Measurements from ENCODE around the gene MCTS1. TPM values are rescaled to one million over a fixed set of nuclear protein-coding genes. Genes with fewer than 3 reads are reported as not detected.
A peak's percentile ranks its signal among the peaks of the same experiment; 100 is the strongest.

Gene MCTS1
- total and polyA plus RNA-seq, 4 donors = 22.6 to 43.2 (median 38.8) TPM

DNA sequence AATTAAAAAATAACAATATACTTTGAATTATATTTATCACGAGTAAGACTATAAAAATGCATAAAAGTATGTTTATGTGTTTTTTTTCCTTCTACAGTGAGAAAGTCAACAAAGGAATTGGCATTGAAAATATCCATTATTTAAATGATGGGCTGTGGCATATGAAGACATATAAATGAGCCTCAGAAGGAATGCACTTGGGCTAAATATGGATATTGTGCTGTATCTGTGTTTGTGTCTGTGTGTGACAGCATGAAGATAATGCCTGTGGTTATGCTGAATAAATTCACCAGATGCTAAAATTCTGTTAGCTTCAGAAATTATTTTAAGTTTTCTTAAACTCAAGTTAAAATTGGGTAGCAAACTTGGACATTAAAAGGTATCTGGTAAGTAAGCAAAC lies 8.2 kb downstream of the MCTS1 start:
- Histone ChIP-seq H3K4me1 (ENCODE audit: control insufficient read depth in 5 of 5, insufficient read depth in 5 of 5, low read length in 5 of 5) (no peaks in the 10 kb centered on the region), H3K9me3 (ENCODE audit: control insufficient read depth in 4 of 4, insufficient read depth in 3 of 4, low read length in 3 of 4) (no peaks in the 10 kb centered on the region), H3K9ac (ENCODE audit: insufficient read depth in 1 of 2, low read length in 2 of 2) (no peak overlapping the region), H3K4me3 (no peak overlapping the region), H3K27ac (ENCODE audit: low read depth in 1 of 2, low read length in 1 of 2) (no peak overlapping the region), H3K27me3 (ENCODE audit: control insufficient read depth in 3 of 3, insufficient read depth in 3 of 3, low read length in 2 of 3) (no peaks in the 10 kb centered on the region), H3K36me3 (ENCODE audit: control insufficient read depth in 4 of 4, insufficient read depth in 4 of 4, low read length in 4 of 4) (no peaks in the 10 kb centered on the region)
- WGBS, 2 donors = 72 to 93% methylated on average over 1 of the region's 1 CpG
- ATAC-seq (ENCODE audit: insufficient read depth, low FRiP score) = no peak
- TF ChIP-seq, protein P1, sequence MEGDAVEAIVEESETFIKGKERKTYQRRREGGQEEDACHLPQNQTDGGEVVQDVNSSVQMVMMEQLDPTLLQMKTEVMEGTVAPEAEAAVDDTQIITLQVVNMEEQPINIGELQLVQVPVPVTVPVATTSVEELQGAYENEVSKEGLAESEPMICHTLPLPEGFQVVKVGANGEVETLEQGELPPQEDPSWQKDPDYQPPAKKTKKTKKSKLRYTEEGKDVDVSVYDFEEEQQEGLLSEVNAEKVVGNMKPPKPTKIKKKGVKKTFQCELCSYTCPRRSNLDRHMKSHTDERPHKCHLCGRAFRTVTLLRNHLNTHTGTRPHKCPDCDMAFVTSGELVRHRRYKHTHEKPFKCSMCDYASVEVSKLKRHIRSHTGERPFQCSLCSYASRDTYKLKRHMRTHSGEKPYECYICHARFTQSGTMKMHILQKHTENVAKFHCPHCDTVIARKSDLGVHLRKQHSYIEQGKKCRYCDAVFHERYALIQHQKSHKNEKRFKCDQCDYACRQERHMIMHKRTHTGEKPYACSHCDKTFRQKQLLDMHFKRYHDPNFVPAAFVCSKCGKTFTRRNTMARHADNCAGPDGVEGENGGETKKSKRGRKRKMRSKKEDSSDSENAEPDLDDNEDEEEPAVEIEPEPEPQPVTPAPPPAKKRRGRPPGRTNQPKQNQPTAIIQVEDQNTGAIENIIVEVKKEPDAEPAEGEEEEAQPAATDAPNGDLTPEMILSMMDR (IDR thresholded peaks at IDR 0.05; ENCODE audit: control extremely low read depth, extremely low read depth) = no peak
- DNase-seq = no peak

DNA sequence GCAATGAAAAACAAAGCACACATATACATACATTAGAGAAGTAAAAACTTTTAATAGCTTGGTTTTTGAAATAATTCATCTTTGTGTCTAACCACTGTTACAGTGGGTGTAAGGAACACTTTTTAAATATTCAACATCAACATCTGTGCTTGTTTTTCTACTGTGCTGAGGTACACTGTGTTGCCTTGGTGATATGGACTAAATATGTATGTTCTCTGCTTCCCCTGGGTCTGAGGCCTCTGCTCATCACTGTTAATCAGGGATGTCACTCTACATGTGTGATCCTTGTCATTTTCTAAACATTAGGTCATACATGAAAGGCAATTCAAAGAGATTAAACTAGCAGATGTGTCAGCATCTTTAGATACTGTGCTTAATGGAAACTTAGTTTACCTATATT lies 10.9 kb downstream of the MCTS1 start:
- Histone ChIP-seq H3K9me3 (ENCODE audit: control insufficient read depth in 4 of 4, insufficient read depth in 3 of 4, low read length in 3 of 4) (no peaks in the 10 kb centered on the region), H3K27ac (ENCODE audit: low read depth in 1 of 2, low read length in 1 of 2) (no peak overlapping the region), H3K9ac (ENCODE audit: insufficient read depth in 1 of 2, low read length in 2 of 2) (no peak overlapping the region), H3K4me1 (ENCODE audit: control insufficient read depth in 5 of 5, insufficient read depth in 5 of 5, low read length in 5 of 5) (no peaks in the 10 kb centered on the region), H3K36me3 (ENCODE audit: control insufficient read depth in 4 of 4, insufficient read depth in 4 of 4, low read length in 4 of 4) (no peaks in the 10 kb centered on the region), H3K4me3 (no peak overlapping the region), H3K27me3 (ENCODE audit: control insufficient read depth in 3 of 3, insufficient read depth in 3 of 3, low read length in 2 of 3) (no peaks in the 10 kb centered on the region)
- ATAC-seq (ENCODE audit: insufficient read depth, low FRiP score) (no peak), DNase-seq (no peak)
- TF ChIP-seq, protein P1 (IDR thresholded peaks at IDR 0.05; ENCODE audit: control extremely low read depth, extremely low read depth) = no peak

- H3K4me1 ChIP-seq (ENCODE audit: control insufficient read depth in 5 of 5, insufficient read depth in 5 of 5, low read length in 5 of 5) = no peaks in the 10 kb centered on the region
- H3K9me3 ChIP-seq (ENCODE audit: control insufficient read depth in 4 of 4, insufficient read depth in 3 of 4, low read length in 3 of 4) = no peaks in the 10 kb centered on the region
- no peaks in the 10 kb centered on the region for H3K36me3 ChIP-seq (ENCODE audit: control insufficient read depth in 4 of 4, insufficient read depth in 4 of 4, low read length in 4 of 4)
- ATAC-seq (ENCODE audit: insufficient read depth, low FRiP score) (no peak), DNase-seq (no peak)
- H3K9ac ChIP-seq (ENCODE audit: insufficient read depth in 1 of 2, low read length in 2 of 2) = no peak overlapping the region
- TF ChIP-seq, protein P1 (IDR thresholded peaks at IDR 0.05; ENCODE audit: control extremely low read depth, extremely low read depth) = no peak
- 77 to 83% methylated on average over 5 of the region's 5 CpGs for WGBS, 2 donors
- no peak overlapping the region for H3K4me3 ChIP-seq
- no peak overlapping the region for H3K27ac ChIP-seq (ENCODE audit: low read depth in 1 of 2, low read length in 1 of 2)
- no peaks in the 10 kb centered on the region for H3K27me3 ChIP-seq (ENCODE audit: control insufficient read depth in 3 of 3, insufficient read depth in 3 of 3, low read length in 2 of 3)
These were observed 14.2 kb downstream of the MCTS1 start for GRCh38 chrX:120617996-120618630.

DNA sequence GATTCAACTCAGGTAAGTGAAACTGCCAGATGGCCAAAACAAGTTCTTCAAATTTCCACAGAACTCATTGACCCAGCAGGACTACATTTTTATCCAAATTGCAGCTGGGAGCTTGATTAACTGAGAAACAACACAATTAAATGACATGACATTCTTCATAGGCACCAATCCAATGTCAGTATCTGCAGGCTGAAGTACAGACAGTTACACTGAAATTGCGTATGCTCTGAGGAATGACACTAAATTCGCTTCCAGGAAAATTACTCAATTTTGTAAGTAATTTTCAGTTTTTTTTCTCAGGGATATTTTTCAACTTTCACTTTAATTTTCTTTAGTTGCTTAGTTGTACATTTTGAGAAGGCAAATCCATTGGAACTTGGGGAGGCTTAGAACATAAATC lies 21.5 kb downstream of the MCTS1 start:
- Histone ChIP-seq H3K4me3 (no peak overlapping the region), H3K27ac (ENCODE audit: low read depth in 1 of 2, low read length in 1 of 2) (no peak overlapping the region), H3K27me3 (ENCODE audit: control insufficient read depth in 3 of 3, insufficient read depth in 3 of 3, low read length in 2 of 3) (no peaks in the 10 kb centered on the region), H3K9me3 (ENCODE audit: control insufficient read depth in 4 of 4, insufficient read depth in 3 of 4, low read length in 3 of 4) (no peaks in the 10 kb centered on the region), H3K36me3 (ENCODE audit: control insufficient read depth in 4 of 4, insufficient read depth in 4 of 4, low read length in 4 of 4) (no peaks in the 10 kb centered on the region), H3K9ac (ENCODE audit: insufficient read depth in 1 of 2, low read length in 2 of 2) (no peak overlapping the region), H3K4me1 (ENCODE audit: control insufficient read depth in 5 of 5, insufficient read depth in 5 of 5, low read length in 5 of 5) (no peaks in the 10 kb centered on the region)
- peak in 1 of 3 donors; percentile 18 for DNase-seq
- TF ChIP-seq, protein P1 (IDR thresholded peaks at IDR 0.05; ENCODE audit: control extremely low read depth, extremely low read depth) = no peak
- ATAC-seq (ENCODE audit: insufficient read depth, low FRiP score) = no peak
- WGBS, 2 donors = 34 to 62% methylated on average over 2 of the region's 2 CpGs
